Keratinocyte (primary cell): ENCODE results near the gene LY6G6C. TPM values are rescaled to one million over a fixed set of nuclear protein-coding genes. Genes with fewer than 3 reads are reported as not detected.

Experiments used
- DNase-seq: peaks from one replicate; pipeline ENCODE4 v3.0.0-alpha.2; 2011; ENCODE audit warnings: low read depth, missing footprints, low spot score
- FAIRE-seq: peaks from 2 replicates; lab custom pipeline; 2011; peaks lifted over from hg19 to GRCh38; lab: Jason Lieb, UNC
- H2AFZ ChIP-seq: 2 replicates; pipeline ENCODE4 v1.6.0; 2012; ENCODE audit warnings: low read length, control low read depth, inconsistent platforms; ENCODE audit not compliant: control insufficient read depth
- H3K27ac ChIP-seq: 2 replicates; pipeline ENCODE4 v1.5.1; 2011; ENCODE audit warnings: low read length; ENCODE audit not compliant: control insufficient read depth, insufficient read depth
- H3K27me3 ChIP-seq: 3 replicates; pipeline ENCODE4 v1.6.0; 2011; ENCODE audit warnings: low read length; ENCODE audit not compliant: control insufficient read depth, insufficient read depth; ENCODE audit errors: extremely low read depth
- H3K36me3 ChIP-seq, 2 experiments: 2 replicates in 1 of 2; 3 replicates in 1 of 2; pipeline ENCODE4 v1.5.1; 2011; ENCODE audit warnings: low read length in 2 of 2, mild to moderate bottlenecking in 1 of 2; ENCODE audit not compliant: control insufficient read depth in 2 of 2, insufficient read depth in 2 of 2; ENCODE audit errors: extremely low read depth in 1 of 2
- H3K4me1 ChIP-seq: 3 replicates; pipeline ENCODE4 v1.5.1; 2011; ENCODE audit warnings: low read length; ENCODE audit not compliant: control insufficient read depth, insufficient read depth; ENCODE audit errors: extremely low read depth
- H3K4me2 ChIP-seq: 3 replicates; pipeline ENCODE4 v1.6.0; 2011; ENCODE audit warnings: low read depth, low read length; ENCODE audit not compliant: control insufficient read depth, insufficient read depth; ENCODE audit errors: extremely low read depth
- H3K4me3 ChIP-seq, 3 experiments: fragments of 200-600 bp in 1 of 3; sonication (generic) in 1 of 3; 2 replicates in 2 of 3; 3 replicates in 1 of 3; pipeline ENCODE4 v1.5.1; 2011 to 2016; ENCODE audit warnings: low read length in 3 of 3, mild to moderate bottlenecking in 3 of 3, control low read depth in 2 of 3, inconsistent platforms in 1 of 3, low read depth in 1 of 3, mixed read lengths in 1 of 3, mixed run types in 1 of 3, moderate library complexity in 1 of 3; ENCODE audit not compliant: control insufficient read depth in 2 of 3, insufficient read depth in 2 of 3; ENCODE audit errors: extremely low read depth in 1 of 3
- H3K79me2 ChIP-seq: 2 replicates; pipeline ENCODE4 v1.6.0; 2012; ENCODE audit warnings: low read length; ENCODE audit not compliant: control insufficient read depth, insufficient read depth
- H3K9ac ChIP-seq: 3 replicates; pipeline ENCODE4 v1.6.0; 2011; ENCODE audit warnings: low read length; ENCODE audit not compliant: control insufficient read depth, insufficient read depth; ENCODE audit errors: extremely low read depth
- H3K9me1 ChIP-seq: 3 replicates; pipeline ENCODE4 v1.6.0; 2011; ENCODE audit warnings: low read length; ENCODE audit not compliant: control insufficient read depth, insufficient read depth; ENCODE audit errors: extremely low read depth
- H3K9me3 ChIP-seq: 2 replicates; pipeline ENCODE4 v1.5.1; 2012; ENCODE audit warnings: low read depth, low read length; ENCODE audit not compliant: control insufficient read depth
- H4K20me1 ChIP-seq: 3 replicates; pipeline ENCODE4 v1.6.0; 2011; ENCODE audit warnings: low read length; ENCODE audit not compliant: control insufficient read depth, insufficient read depth; ENCODE audit errors: extremely low read depth
- CTCF ChIP-seq, 3 experiments: IDR thresholded peaks in 1 of 3; conservative IDR thresholded peaks in 1 of 3; optimal IDR thresholded peaks in 1 of 3; 2 replicates in 2 of 3; 3 replicates in 1 of 3; pipeline versions ENCODE3 to v1.5.1; 2011; ENCODE audit warnings: low read length in 3 of 3, mild to moderate bottlenecking in 3 of 3, moderate library complexity in 2 of 3, control low read depth in 1 of 3, inconsistent platforms in 1 of 3; ENCODE audit not compliant: insufficient read depth in 2 of 3; ENCODE audit errors: extremely low read depth in 1 of 3
- EZH2 ChIP-seq: IDR thresholded peaks from one replicate; pipeline ENCODE4 v1.6.1; 2012; ENCODE audit warnings: inconsistent platforms, mild to moderate bottlenecking, low read length, moderate library complexity
- dilution Hi-C: fragments of 300-500 bp; cut with MboI; formaldehyde crosslinking; loops from one replicate; pipeline ENCODE4 v1.7.0; 2020; ENCODE audit warnings: low sequenced_read_pairs; ENCODE audit not compliant: extremely low pct_ligation_motif_present
- polyA plus RNA-seq, 5 experiments: library from polyadenylated mRNA; depleted of rRNA in 3 of 5; stranded (reverse) in 3 of 5; stranded (forward) in 1 of 5; unstranded in 1 of 5; fragments of >200 nt; gene quantifications; 1 replicate in 1 of 5; 2 replicates in 3 of 5; 3 replicates in 1 of 5; pipeline versions ENCODE4 v1.2.1 to v1.2.3, GENCODE V29; 2011 to 2012; ENCODE audit warnings: missing spikeins in 2 of 5, low read depth in 1 of 5, low replicate concordance in 1 of 5

The LY6G6C gene
- polyA plus RNA-seq, 1 donor (not counting 4 experiments of a cell fraction or from before 2014, with no cell fraction given) = 2.4 TPM

GRCh38 chr6:31742894-31743293 is 21.3 kb upstream of the LY6G6C start:
- no peak for FAIRE-seq
- Histone ChIP-seq H3K9me3 (no peaks in the 10 kb centered on the region), H3K4me1 (peaks cover 14% of the 10 kb centered on the region), H4K20me1 (no peaks in the 10 kb centered on the region), H3K9me1 (no peaks in the 10 kb centered on the region), H3K4me3 (no peak overlapping the region), H3K4me2 (no peak overlapping the region), H2AFZ (no peak overlapping the region), H3K27me3 (no peaks in the 10 kb centered on the region), H3K9ac (no peak overlapping the region), H3K27ac (no peak overlapping the region), H3K36me3 (peaks cover 2 to 27% of the 10 kb centered on the region in 2 experiments), H3K79me2 (no peaks in the 10 kb centered on the region)
- TF ChIP-seq CTCF (optimal IDR thresholded peaks at IDR 0.05 in 1 of 3, IDR thresholded peaks at IDR 0.05 in 1 of 3, conservative IDR thresholded peaks at IDR 0.05 in 1 of 3; ENCODE audit: extremely low read depth in 1 of 3, insufficient read depth in 2 of 3, low read length in 3 of 3) (no peak), EZH2 (no peak)
- dilution Hi-C loops = no loop called here
- DNase-seq = no peak

GRCh38 chr6:31741815-31742214 is 20.3 kb upstream of the LY6G6C start:
- DNase-seq (no peak), FAIRE-seq (no peak)
- no peak for TF ChIP-seq EZH2
- dilution Hi-C loops = no loop called here
- Histone ChIP-seq H3K79me2 (peaks cover 1% of the 10 kb centered on the region), H3K36me3 (peaks cover 2 to 17% of the 10 kb centered on the region in 2 experiments), H3K9me1 (no peaks in the 10 kb centered on the region), H3K4me3 (no peak overlapping the region), H3K27ac (no peak overlapping the region), H3K9ac (no peak overlapping the region), H4K20me1 (no peaks in the 10 kb centered on the region), H3K4me1 (peaks cover 22% of the 10 kb centered on the region), H2AFZ (no peak overlapping the region), H3K27me3 (no peaks in the 10 kb centered on the region), H3K9me3 (no peaks in the 10 kb centered on the region), H3K4me2 (no peak overlapping the region)
